Mesenchymal stem cell (in vitro differentiated cells and primary cell): ENCODE data around the gene IGF2BP2.
"Not testable (repeated sequence)": the region's sequence is repeated elsewhere in the genome, so short reads cannot be mapped to it uniquely, and the experiment has no call there.

Experiments used
- DNase-seq: peaks from one replicate; pipeline ENCODE4 v3.0.0-alpha.2; 2013
- H2AFZ ChIP-seq: one replicate; pipeline ENCODE4 v1.6.1; 2013; ENCODE audit warnings: low read depth, mild to moderate bottlenecking, control low read depth, inconsistent platforms, low read length, moderate library complexity
- H2AK5ac ChIP-seq: 2 replicates; pipeline ENCODE4 v1.6.1; 2013; ENCODE audit warnings: low read length, moderate library complexity, mild to moderate bottlenecking, inconsistent platforms; ENCODE audit not compliant: severe bottlenecking
- H2BK120ac ChIP-seq: one replicate; pipeline ENCODE4 v1.6.1; 2013; ENCODE audit warnings: low read depth, mild to moderate bottlenecking, inconsistent platforms, low read length, moderate library complexity
- H2BK12ac ChIP-seq, 2 experiments: one replicate each; pipeline ENCODE4 v1.6.1; 2013; ENCODE audit warnings: inconsistent platforms in 2 of 2, low read length in 2 of 2, mild to moderate bottlenecking in 2 of 2, moderate library complexity in 2 of 2, control low read depth in 1 of 2
- H2BK15ac ChIP-seq: one replicate; pipeline ENCODE4 v1.6.1; 2013; ENCODE audit warnings: mild to moderate bottlenecking, low read depth, inconsistent platforms; ENCODE audit not compliant: poor library complexity, severe bottlenecking
- H2BK5ac ChIP-seq: 2 replicates; pipeline ENCODE4 v1.6.1; 2013; ENCODE audit warnings: low read depth, mild to moderate bottlenecking, low read length, control low read depth, inconsistent platforms; ENCODE audit not compliant: poor library complexity, severe bottlenecking
- H3K14ac ChIP-seq, 2 experiments: one replicate each; pipeline ENCODE4 v1.6.1; 2013; ENCODE audit warnings: inconsistent platforms in 2 of 2, low read length in 2 of 2, control low read depth in 1 of 2, mild to moderate bottlenecking in 1 of 2, moderate library complexity in 1 of 2
- H3K18ac ChIP-seq, 2 experiments: one replicate each; pipeline ENCODE4 v1.6.1; 2013; ENCODE audit warnings: inconsistent platforms in 2 of 2, low read length in 2 of 2, control low read depth in 1 of 2, low read depth in 1 of 2, mild to moderate bottlenecking in 1 of 2
- H3K23ac ChIP-seq, 2 experiments: one replicate each; pipeline ENCODE4 v1.6.1; 2013; ENCODE audit warnings: inconsistent platforms in 2 of 2, low read length in 2 of 2, mild to moderate bottlenecking in 2 of 2, moderate library complexity in 2 of 2, control low read depth in 1 of 2
- H3K27ac ChIP-seq: 2 replicates; pipeline ENCODE4 v1.5.1; 2013; ENCODE audit warnings: mild to moderate bottlenecking, moderate library complexity, low read length, control low read depth, inconsistent platforms; ENCODE audit not compliant: poor library complexity, severe bottlenecking
- H3K27me3 ChIP-seq, 2 experiments: 2 replicates each; pipeline versions ENCODE4 v1.6.1 to v1.7.0; 2013; ENCODE audit warnings: low read length in 2 of 2, mild to moderate bottlenecking in 2 of 2, moderate library complexity in 2 of 2, control low read depth in 1 of 2, inconsistent platforms in 1 of 2; ENCODE audit not compliant: control insufficient read depth in 1 of 2, insufficient read depth in 1 of 2
- H3K36me3 ChIP-seq, 2 experiments: 2 replicates each; pipeline versions ENCODE4 v1.6.1 to v1.7.0; 2013; ENCODE audit warnings: low read length in 2 of 2, control low read depth in 1 of 2, inconsistent platforms in 1 of 2, low read depth in 1 of 2, mild to moderate bottlenecking in 1 of 2; ENCODE audit not compliant: insufficient read depth in 2 of 2, control insufficient read depth in 1 of 2
- H3K4ac ChIP-seq, 2 experiments: one replicate each; pipeline ENCODE4 v1.6.1; 2013; ENCODE audit warnings: inconsistent platforms in 2 of 2, low read length in 2 of 2, mild to moderate bottlenecking in 2 of 2, moderate library complexity in 2 of 2, control low read depth in 1 of 2, low read depth in 1 of 2
- H3K4me1 ChIP-seq: 2 replicates; pipeline ENCODE4 v1.6.1; 2013; ENCODE audit warnings: low read depth, low read length, control low read depth; ENCODE audit not compliant: control insufficient read depth, insufficient read depth
- H3K4me2 ChIP-seq: 2 replicates; pipeline ENCODE4 v1.6.1; 2013; ENCODE audit warnings: low read length, mild to moderate bottlenecking, inconsistent platforms; ENCODE audit not compliant: poor library complexity, severe bottlenecking
- H3K4me3 ChIP-seq, 2 experiments: 2 replicates each; pipeline versions ENCODE4 v1.5.1 to v1.7.0; 2013; ENCODE audit warnings: low read length in 2 of 2, mild to moderate bottlenecking in 2 of 2, control low read depth in 1 of 2, low read depth in 1 of 2; ENCODE audit not compliant: insufficient read depth in 1 of 2
- H3K79me1 ChIP-seq: replicated peaks from 2 replicates; pipeline ENCODE4 v1.6.1; 2013; ENCODE audit warnings: mild to moderate bottlenecking, control low read depth, low read length, inconsistent platforms; ENCODE audit not compliant: poor library complexity, severe bottlenecking
- H3K9ac ChIP-seq: 2 replicates; pipeline ENCODE4 v1.7.0; 2013; ENCODE audit warnings: mild to moderate bottlenecking, low read length, moderate library complexity
- H3K9me3 ChIP-seq: 2 replicates; pipeline ENCODE4 v1.7.0; 2013; ENCODE audit warnings: mild to moderate bottlenecking, low read length; ENCODE audit not compliant: control insufficient read depth
- H4K8ac ChIP-seq: one replicate; pipeline ENCODE4 v1.6.1; 2013; ENCODE audit warnings: inconsistent platforms, mild to moderate bottlenecking, low read length, moderate library complexity
- H4K91ac ChIP-seq: one replicate; pipeline ENCODE4 v1.6.1; 2013; ENCODE audit warnings: mild to moderate bottlenecking, low read length, inconsistent platforms
- WGBS: methylation state at CpG from one replicate; pipeline ENCODE4 v1.1.7; 2013; ENCODE audit warnings: mixed read lengths; 5-methylcytosine and 5-hydroxymethylcytosine counted together

Gene IGF2BP2

DNA sequence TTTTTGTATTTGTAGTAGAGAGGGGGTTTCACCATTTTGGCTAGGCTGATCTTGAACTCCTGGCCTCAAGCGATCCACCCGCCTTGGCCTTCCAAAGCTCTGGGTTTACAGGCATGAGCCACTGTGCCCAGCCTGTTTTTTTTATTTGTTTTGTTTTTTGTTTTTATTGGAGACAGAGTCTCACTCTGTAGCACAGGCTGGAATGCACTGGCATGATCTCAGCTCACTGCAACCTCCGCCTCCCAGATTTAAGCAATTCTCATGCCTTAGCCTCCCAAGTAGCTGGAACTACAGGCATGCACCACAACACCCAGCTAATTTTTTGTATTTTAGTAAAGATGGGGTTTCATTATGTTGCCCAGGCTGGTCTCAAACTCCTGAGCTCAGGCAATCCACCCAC is 28.9 kb upstream of the IGF2BP2 start:
- not testable (repeated sequence) for H2BK12ac ChIP-seq, H2BK15ac ChIP-seq, H4K8ac ChIP-seq, H4K91ac ChIP-seq, H3K27ac ChIP-seq, H3K36me3 ChIP-seq, H2AK5ac ChIP-seq, H3K23ac ChIP-seq, H3K27me3 ChIP-seq, H2BK120ac ChIP-seq, H3K79me1 ChIP-seq, H3K4me1 ChIP-seq, H3K9ac ChIP-seq, H3K4me3 ChIP-seq, H3K4ac ChIP-seq, H2AFZ ChIP-seq, H3K4me2 ChIP-seq, H2BK5ac ChIP-seq, H3K14ac ChIP-seq, DNase-seq, H3K18ac ChIP-seq
- 100% methylated on average over 2 of the region's 3 CpGs for WGBS
- H3K9me3 ChIP-seq = peaks cover 10% of the 10 kb centered on the region

DNA sequence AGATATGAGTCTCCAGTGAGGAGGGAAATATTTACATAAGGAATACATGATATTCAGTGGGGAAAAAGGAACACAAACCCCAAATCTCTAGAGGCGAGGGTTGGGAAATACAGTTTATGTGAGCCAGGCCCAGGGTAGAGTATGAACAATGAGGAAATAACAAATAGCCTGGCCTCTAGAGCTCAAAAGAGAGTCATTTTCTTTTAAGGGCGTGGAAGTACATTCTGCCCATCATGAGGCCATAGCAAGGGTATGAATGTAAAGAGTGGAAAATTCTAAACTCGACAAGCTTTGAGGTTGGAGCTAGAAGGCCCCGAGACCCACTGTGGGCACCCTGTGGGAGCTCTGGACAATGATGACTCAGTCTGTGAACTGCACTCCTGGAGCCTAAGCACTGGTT is 27.8 kb upstream of the IGF2BP2 start:
- Histone ChIP-seq H4K8ac (no peak overlapping the region), H2AK5ac (no peak overlapping the region), H2BK12ac (no peak overlapping the region), H3K9ac (no peak overlapping the region), H3K23ac (no peak overlapping the region), H3K4ac (no peak overlapping the region), H4K91ac (no peak overlapping the region), H3K36me3 (no peaks in the 10 kb centered on the region), H3K27ac (peak overlapping the region; percentile 17), H3K4me2 (no peak overlapping the region), H3K4me1 (peaks cover 1% of the 10 kb centered on the region), H3K79me1 (no peaks in the 10 kb centered on the region), H2BK15ac (no peak overlapping the region), H2BK5ac (no peak overlapping the region), H3K14ac (no peak overlapping the region), H3K4me3 (no peak overlapping the region), H3K18ac (no peak overlapping the region), H2BK120ac (no peak overlapping the region), H3K27me3 (no peaks in the 10 kb centered on the region), H3K9me3 (peaks cover 10% of the 10 kb centered on the region), H2AFZ (no peak overlapping the region)
- 93% methylated on average over 4 of the region's 4 CpGs for WGBS
- no peak for DNase-seq

DNA sequence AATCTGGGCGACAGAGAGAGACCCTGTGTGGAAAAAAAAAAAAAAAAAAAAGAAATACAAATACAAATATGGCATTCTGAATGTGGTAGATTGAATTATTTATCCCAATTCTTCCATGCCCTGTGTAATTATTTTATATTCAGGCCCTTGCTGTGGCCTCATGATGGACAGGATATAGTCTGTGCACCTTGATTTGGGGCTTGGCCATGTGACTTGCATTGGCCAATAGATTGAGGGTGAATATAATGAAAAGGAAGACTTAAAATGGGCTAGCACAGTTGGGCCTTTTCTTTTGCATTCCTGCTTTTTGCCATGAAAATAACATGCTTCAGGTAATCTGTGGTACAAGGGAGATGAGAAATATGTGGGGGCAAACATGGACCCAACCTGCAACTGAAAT is 27.1 kb upstream of the IGF2BP2 start:
- no peak overlapping the region for H3K9ac ChIP-seq
- no peak overlapping the region for H2BK5ac ChIP-seq
- H3K14ac ChIP-seq = no peak overlapping the region
- no peak overlapping the region for H2AFZ ChIP-seq
- H3K4ac ChIP-seq = no peak overlapping the region
- WGBS = no CpG with 5 or more reads among the region's 1 CpG
- no peak overlapping the region for H3K27ac ChIP-seq
- H3K9me3 ChIP-seq = peaks cover 10% of the 10 kb centered on the region
- no peak overlapping the region for H2BK12ac ChIP-seq
- no peak overlapping the region for H4K91ac ChIP-seq
- H3K4me3 ChIP-seq = no peak overlapping the region
- peaks cover 1% of the 10 kb centered on the region for H3K4me1 ChIP-seq
- DNase-seq = no peak
- no peaks in the 10 kb centered on the region for H3K36me3 ChIP-seq
- no peaks in the 10 kb centered on the region for H3K79me1 ChIP-seq
- H3K4me2 ChIP-seq = no peak overlapping the region
- H3K23ac ChIP-seq = no peak overlapping the region
- no peak overlapping the region for H3K18ac ChIP-seq
- no peak overlapping the region for H2BK120ac ChIP-seq
- no peaks in the 10 kb centered on the region for H3K27me3 ChIP-seq
- H2BK15ac ChIP-seq = no peak overlapping the region
- no peak overlapping the region for H2AK5ac ChIP-seq
- no peak overlapping the region for H4K8ac ChIP-seq

DNA sequence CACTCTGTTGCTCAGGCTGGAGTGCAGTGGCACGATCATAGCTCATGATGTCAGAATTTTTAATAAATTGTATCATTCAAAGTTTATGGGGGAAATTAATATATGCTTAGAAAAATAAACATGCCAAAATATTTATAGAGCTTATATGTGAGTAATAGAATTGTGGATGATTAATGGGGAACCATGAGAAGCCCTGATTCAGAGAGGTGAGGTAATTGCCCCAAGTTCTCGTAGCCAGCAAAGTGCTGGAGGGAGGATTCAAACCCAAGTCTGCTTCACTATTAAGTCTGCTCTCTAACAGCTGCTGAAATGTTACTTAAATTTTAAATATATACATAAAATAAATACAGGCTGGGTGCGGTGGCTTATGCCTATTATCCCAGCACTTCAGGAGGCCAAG is 26.2 kb upstream of the IGF2BP2 start:
- Histone ChIP-seq H3K23ac (no peak overlapping the region), H3K79me1 (no peaks in the 10 kb centered on the region), H3K4me2 (no peak overlapping the region), H2BK12ac (no peak overlapping the region), H3K4me1 (peaks cover 1% of the 10 kb centered on the region), H3K27me3 (no peaks in the 10 kb centered on the region), H2BK120ac (no peak overlapping the region), H2AFZ (no peak overlapping the region), H3K18ac (no peak overlapping the region), H2BK5ac (no peak overlapping the region), H3K4ac (no peak overlapping the region), H3K36me3 (no peaks in the 10 kb centered on the region), H4K8ac (no peak overlapping the region), H3K4me3 (no peak overlapping the region), H2AK5ac (no peak overlapping the region), H2BK15ac (no peak overlapping the region), H3K14ac (no peak overlapping the region), H3K27ac (no peak overlapping the region), H3K9ac (no peak overlapping the region), H4K91ac (no peak overlapping the region), H3K9me3 (peaks cover 2% of the 10 kb centered on the region)
- no peak for DNase-seq
- 100% methylated on average over 2 of the region's 3 CpGs for WGBS
